CD4-positive, CD25-positive, alpha-beta regulatory T cell (primary cell): ENCODE data around the gene SERTAD3. TPM values are rescaled to one million over a fixed set of nuclear protein-coding genes. Genes with fewer than 3 reads are reported as not detected.
"Not testable (repeated sequence)": the region's sequence is repeated elsewhere in the genome, so short reads cannot be mapped to it uniquely, and the experiment has no call there.

ENCODE experiments used
- ATAC-seq, 2 donors: fragments of 150-1000 bp; cut with Tn5 transposase; one replicate each; pipeline ENCODE4 v1.10.0; 2021; ENCODE audit warnings: low read depth in 2 of 2, moderate number of reproducible peaks in 2 of 2, moderate library complexity in 1 of 2
- DNase-seq, 3 donors: peaks; one replicate each; pipeline versions ENCODE4 v3.0.0 to v3.0.0-alpha.2; 2012 to 2022; ENCODE audit warnings: mixed read lengths in 1 of 3
- H3K27ac ChIP-seq: one replicate; pipeline ENCODE4 v1.7.0; 2013; ENCODE audit warnings: mild to moderate bottlenecking, low read length; ENCODE audit not compliant: insufficient read depth, poor library complexity, severe bottlenecking
- H3K27me3 ChIP-seq: one replicate; pipeline ENCODE4 v1.7.0; 2013; ENCODE audit warnings: low read length; ENCODE audit not compliant: control insufficient read depth, insufficient read depth
- H3K36me3 ChIP-seq: one replicate; pipeline ENCODE4 v1.7.0; 2013; ENCODE audit warnings: mild to moderate bottlenecking, low read length, moderate library complexity; ENCODE audit not compliant: control insufficient read depth, insufficient read depth
- H3K4me1 ChIP-seq: 2 replicates; pipeline ENCODE4 v1.7.0; 2013; ENCODE audit warnings: mild to moderate bottlenecking, low read length; ENCODE audit not compliant: insufficient read depth, control insufficient read depth, poor library complexity, severe bottlenecking
- H3K4me3 ChIP-seq: one replicate; pipeline ENCODE4 v1.7.0; 2013; ENCODE audit warnings: low read depth, mild to moderate bottlenecking, low read length, moderate library complexity
- H3K9me3 ChIP-seq, 2 experiments: 1 replicate in 1 of 2; 2 replicates in 1 of 2; pipeline ENCODE4 v1.7.0; 2013; ENCODE audit warnings: low read length in 2 of 2, mild to moderate bottlenecking in 1 of 2, moderate library complexity in 1 of 2; ENCODE audit not compliant: control insufficient read depth in 2 of 2
- H3K27ac Mint-ChIP-seq, 3 donors: one replicate each; pipeline ENCODE4 v1.8.0; 2020 to 2022; ENCODE audit warnings: mild to moderate bottlenecking in 3 of 3, mixed read lengths in 3 of 3, moderate library complexity in 2 of 3
- H3K27me3 Mint-ChIP-seq: one replicate; pipeline ENCODE4 v1.8.0; 2022; ENCODE audit warnings: mild to moderate bottlenecking, mixed read lengths
- H3K36me3 Mint-ChIP-seq: one replicate; pipeline ENCODE4 v1.8.0; 2020; ENCODE audit warnings: mixed read lengths
- H3K4me1 Mint-ChIP-seq, 4 donors: one replicate each; pipeline ENCODE4 v1.8.0; 2020 to 2022; ENCODE audit warnings: mixed read lengths in 4 of 4, mild to moderate bottlenecking in 1 of 4
- H3K4me3 Mint-ChIP-seq, 4 donors: one replicate each; pipeline ENCODE4 v1.8.0; 2020 to 2022; ENCODE audit warnings: mild to moderate bottlenecking in 4 of 4, mixed read lengths in 4 of 4, moderate library complexity in 3 of 4
- H3K9me3 Mint-ChIP-seq, 7 donors: one replicate each; pipeline ENCODE4 v1.8.0; 2020 to 2022; ENCODE audit warnings: mixed read lengths in 7 of 7, mild to moderate bottlenecking in 3 of 7, moderate library complexity in 2 of 7
- polyA plus RNA-seq, 4 donors: library from polyadenylated mRNA; unstranded; fragments of 300-500 nt; fragmentation: Illumina TruSeq; gene quantifications; one replicate each; pipeline ENCODE4 v1.2.3, GENCODE V29; 2021
- total RNA-seq: library from RNA; stranded (reverse); gene quantifications from one replicate; pipeline ENCODE4 v1.2.3, GENCODE V29; 2022

Gene SERTAD3
- total RNA-seq (19.5 TPM), polyA plus RNA-seq (1 to 10 TPM; 3.1 to 7.6 (median 6.3) TPM)

DNA sequence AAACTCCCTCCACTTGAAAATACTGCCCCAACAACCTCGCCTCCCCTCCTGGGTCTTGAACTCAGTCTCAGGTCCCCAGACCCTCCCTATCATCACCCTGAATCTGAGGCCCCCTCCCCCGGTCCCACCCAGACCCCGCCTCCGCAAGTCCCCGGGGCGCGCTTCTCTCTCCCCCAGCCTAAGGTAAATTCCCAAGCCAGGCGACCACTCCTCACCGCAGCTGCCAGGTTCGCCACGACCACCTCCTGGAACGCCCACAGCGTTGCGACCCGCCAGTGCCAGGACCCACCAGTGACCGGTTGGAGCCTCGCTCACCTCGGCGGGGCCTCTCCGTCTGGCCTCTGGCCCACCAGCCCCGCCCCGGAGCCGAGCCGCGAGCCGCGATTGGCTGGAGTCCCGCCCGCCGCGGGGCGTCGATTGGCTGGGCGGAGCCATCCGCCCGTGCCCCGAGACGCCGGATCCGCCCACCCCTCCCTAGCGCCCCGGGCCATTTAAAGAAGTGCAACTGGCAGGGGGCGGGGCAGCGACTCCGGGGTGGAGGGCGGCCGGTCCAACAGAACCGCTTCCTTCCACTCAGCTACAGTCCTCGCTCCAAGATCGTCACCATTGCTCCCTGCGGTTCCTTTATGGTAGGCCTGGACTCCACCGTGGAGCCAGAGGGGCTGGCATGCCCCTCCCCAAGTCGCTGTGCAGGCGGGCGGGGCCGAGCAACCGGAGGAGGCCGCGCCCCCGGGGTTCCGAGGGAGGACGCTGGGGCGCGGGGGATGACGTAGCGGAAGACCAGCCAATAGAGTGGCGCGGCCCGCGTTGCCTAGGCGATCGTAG, at the start of gene SERTAD3:
SERTAD3 (minus strand) TSS at position 336 of the 825 bp plus-strand sequence. CDS start 2,255 bp downstream, outside the sequence.
- peak; percentile 68 to 73 for ATAC-seq
- peaks cover 6% of the 10 kb centered on the region for H3K36me3 Mint-ChIP-seq
- Histone ChIP-seq H3K27me3 (no peaks in the 10 kb centered on the region), H3K9me3 (no peaks in the 10 kb centered on the region), H3K27ac (peak within 1 kb of the TSS; percentile 77), H3K36me3 (peaks cover 14% of the 10 kb centered on the region), H3K4me1 (peaks cover 5% of the 10 kb centered on the region), H3K4me3 (peak within 1 kb of the TSS; percentile 99)
- peaks cover 9 to 24% (median 18%) of the 10 kb centered on the region in 4 donors for H3K4me1 Mint-ChIP-seq
- H3K4me3 Mint-ChIP-seq = peak within 1 kb of the TSS; percentile 97 to 100 (median 98)
- peak; percentile 93 to 97 (median 97) for DNase-seq
- peak within 1 kb of the TSS; percentile 93 to 97 (median 96) for H3K27ac Mint-ChIP-seq
- peaks cover 6% of the 10 kb centered on the region for H3K27me3 Mint-ChIP-seq
- no peaks in the 10 kb centered on the region for H3K9me3 Mint-ChIP-seq

DNA sequence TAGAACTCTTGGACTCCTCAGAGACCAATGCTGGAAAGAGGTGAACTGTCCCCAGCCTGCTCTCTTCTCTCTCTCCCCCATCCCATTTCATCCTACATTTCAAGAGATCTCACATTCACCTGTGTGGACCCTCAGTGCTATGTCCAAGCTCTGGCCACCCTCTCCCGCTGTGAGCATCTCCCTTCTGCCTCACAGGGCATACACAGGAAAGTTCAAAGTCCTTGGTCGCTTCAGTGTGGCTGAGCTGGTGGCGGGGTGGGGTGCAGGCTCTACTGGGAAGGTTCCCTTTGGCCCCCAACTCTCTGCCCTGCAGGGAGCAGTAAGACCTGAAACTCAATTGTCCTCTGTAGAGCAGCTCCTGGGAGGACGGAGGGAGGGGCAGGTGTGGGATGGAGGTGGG, 49.6 kb upstream of the SERTAD3 start:
- no peaks in the 10 kb centered on the region for H3K9me3 ChIP-seq
- H3K4me3 Mint-ChIP-seq = no peak overlapping the region
- H3K27ac ChIP-seq = no peak overlapping the region
- H3K27me3 Mint-ChIP-seq = peaks cover 17% of the 10 kb centered on the region
- ATAC-seq (no peak), DNase-seq (no peak)
- no peak overlapping the region for H3K27ac Mint-ChIP-seq
- H3K36me3 ChIP-seq = no peaks in the 10 kb centered on the region
- no peaks in the 10 kb centered on the region for H3K36me3 Mint-ChIP-seq
- H3K4me1 Mint-ChIP-seq = peaks cover 0 to 2% (median 0%) of the 10 kb centered on the region in 4 donors
- no peak overlapping the region for H3K4me3 ChIP-seq
- no peaks in the 10 kb centered on the region for H3K27me3 ChIP-seq
- peaks cover 0 to 2% (median 0%) of the 10 kb centered on the region in 7 donors for H3K9me3 Mint-ChIP-seq
- H3K4me1 ChIP-seq = no peaks in the 10 kb centered on the region

DNA sequence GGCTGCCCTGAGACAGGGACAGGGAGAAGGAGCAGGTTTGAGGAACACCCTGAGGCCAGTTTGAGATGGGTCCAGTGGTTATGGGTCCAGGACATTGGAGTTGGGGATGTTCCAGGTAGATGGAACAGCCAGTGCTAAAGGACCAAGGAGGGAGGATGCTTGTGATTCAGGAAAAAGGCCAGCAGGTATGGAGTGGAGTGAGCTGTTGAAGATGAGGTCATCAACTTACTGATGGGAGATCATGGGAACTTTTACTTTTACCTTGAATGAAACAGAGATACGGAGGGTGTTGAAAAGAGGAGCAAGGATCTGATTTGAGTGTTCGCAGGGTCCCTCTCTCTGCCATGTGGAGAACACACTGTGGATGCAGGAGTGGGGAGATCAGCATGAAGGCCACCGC, 48.1 kb upstream of the SERTAD3 start:
- H3K9me3 ChIP-seq = no peaks in the 10 kb centered on the region
- Mint-ChIP-seq H3K36me3 (no peaks in the 10 kb centered on the region), H3K9me3 (peaks cover 0 to 2% (median 0%) of the 10 kb centered on the region in 7 donors), H3K4me1 (peaks cover 0 to 12% (median 2%) of the 10 kb centered on the region in 4 donors), H3K4me3 (no peak overlapping the region), H3K27me3 (peaks cover 23% of the 10 kb centered on the region), H3K27ac (no peak overlapping the region)
- no peak for DNase-seq
- H3K36me3 ChIP-seq = no peaks in the 10 kb centered on the region
- no peaks in the 10 kb centered on the region for H3K27me3 ChIP-seq
- H3K4me3 ChIP-seq = no peak overlapping the region
- H3K4me1 ChIP-seq = peaks cover 5% of the 10 kb centered on the region
- ATAC-seq = no peak
- no peak overlapping the region for H3K27ac ChIP-seq

- H3K27ac Mint-ChIP-seq = no peak overlapping the region
- no peak for DNase-seq
Measured at GRCh38 chr19:40489882-40490230, 45.7 kb upstream of the SERTAD3 start.

GRCh38 chr19:40486017-40486416, 41.9 kb upstream of the SERTAD3 start:
- no peak overlapping the region for H3K4me3 Mint-ChIP-seq
- no peaks in the 10 kb centered on the region for H3K9me3 ChIP-seq
- peaks cover 5% of the 10 kb centered on the region for H3K4me1 ChIP-seq
- no peak overlapping the region for H3K4me3 ChIP-seq
- peaks cover 30% of the 10 kb centered on the region for H3K27me3 Mint-ChIP-seq
- no peaks in the 10 kb centered on the region for H3K36me3 ChIP-seq
- H3K27ac ChIP-seq = no peak overlapping the region
- ATAC-seq = no peak
- no peaks in the 10 kb centered on the region for H3K27me3 ChIP-seq
- peaks cover 0 to 14% (median 2%) of the 10 kb centered on the region in 4 donors for H3K4me1 Mint-ChIP-seq
- no peak for DNase-seq
- H3K36me3 Mint-ChIP-seq = no peaks in the 10 kb centered on the region
- H3K9me3 Mint-ChIP-seq = peaks cover 0 to 2% (median 0%) of the 10 kb centered on the region in 7 donors
- H3K27ac Mint-ChIP-seq = no peak overlapping the region

More at GRCh38 chr19:40489882-40490230, 45.7 kb upstream of the SERTAD3 start:
- no peak overlapping the region for H3K4me3 ChIP-seq
- no peak for ATAC-seq
- no peak overlapping the region for H3K27ac ChIP-seq
- H3K36me3 ChIP-seq = no peaks in the 10 kb centered on the region
- Mint-ChIP-seq H3K9me3 (peaks cover 0 to 2% (median 0%) of the 10 kb centered on the region in 7 donors), H3K36me3 (no peaks in the 10 kb centered on the region), H3K4me3 (no peak overlapping the region), H3K4me1 (peaks cover 0 to 14% (median 2%) of the 10 kb centered on the region in 4 donors), H3K27me3 (peaks cover 30% of the 10 kb centered on the region)
- H3K4me1 ChIP-seq = peaks cover 5% of the 10 kb centered on the region
- H3K27me3 ChIP-seq = no peaks in the 10 kb centered on the region
- H3K9me3 ChIP-seq = no peaks in the 10 kb centered on the region

DNA sequence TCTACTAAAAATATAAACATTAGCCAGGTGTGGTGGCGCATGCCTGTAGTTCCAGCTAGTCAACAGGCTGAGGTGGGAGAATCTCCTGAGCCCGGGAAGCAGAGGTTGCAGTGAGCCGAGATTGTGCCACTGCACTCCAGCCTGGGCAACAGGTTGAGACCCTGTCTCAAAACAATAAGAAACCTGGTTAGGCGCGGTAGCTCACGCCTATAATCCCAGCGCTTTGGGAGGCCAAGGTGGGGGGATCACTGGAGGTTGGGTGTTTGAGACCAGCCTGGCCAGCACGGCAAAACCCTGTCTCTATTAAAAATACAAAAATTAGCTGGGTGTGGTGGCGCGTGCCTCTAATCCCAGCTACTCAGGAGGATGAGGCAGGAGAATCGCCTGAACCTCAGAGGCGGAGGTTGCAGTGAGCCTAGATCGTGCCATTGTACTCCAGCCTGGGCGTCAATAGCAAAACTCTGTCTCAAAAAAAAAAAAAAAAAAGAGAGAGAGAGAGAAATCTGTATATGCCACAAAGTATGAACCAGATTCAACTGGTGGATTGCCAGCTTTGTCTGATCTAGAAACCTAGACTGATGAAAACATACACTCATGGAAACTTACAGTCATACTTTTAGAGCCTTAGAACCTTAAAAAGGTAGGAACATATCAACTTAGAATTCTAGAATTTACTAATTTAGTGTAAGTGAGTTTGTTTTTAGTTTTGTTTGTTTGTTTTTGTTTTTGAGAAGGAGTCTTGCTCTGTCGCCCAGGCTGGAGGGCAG, 31.9 kb upstream of the SERTAD3 start:
- H3K4me1 ChIP-seq, H3K27ac ChIP-seq, H3K4me3 Mint-ChIP-seq, H3K9me3 Mint-ChIP-seq, ATAC-seq, H3K4me3 ChIP-seq, H3K27me3 ChIP-seq, H3K4me1 Mint-ChIP-seq, DNase-seq, H3K36me3 ChIP-seq, H3K9me3 ChIP-seq, H3K27me3 Mint-ChIP-seq, H3K36me3 Mint-ChIP-seq, H3K27ac Mint-ChIP-seq: not testable (repeated sequence)

DNA sequence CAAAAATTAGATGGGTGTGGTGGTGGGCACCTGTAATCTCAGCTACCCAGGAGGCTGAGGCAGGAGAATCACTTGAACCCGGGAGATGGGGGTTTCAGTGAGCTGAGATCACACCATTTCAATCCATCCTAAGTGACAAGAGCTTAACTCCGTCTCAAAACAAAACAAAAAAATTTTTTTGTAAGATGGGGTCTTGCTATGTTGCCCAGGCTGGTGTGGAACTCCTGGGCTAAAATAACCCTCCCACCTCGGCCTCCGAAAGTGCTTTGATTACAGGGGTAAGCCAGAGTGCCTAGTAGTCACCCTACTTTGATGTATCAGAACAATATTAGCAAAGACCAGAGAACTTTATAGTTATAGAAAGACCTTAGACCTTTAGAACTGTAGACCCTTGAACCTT, 30.6 kb upstream of the SERTAD3 start:
- Mint-ChIP-seq H3K27ac (no peak overlapping the region), H3K36me3 (no peaks in the 10 kb centered on the region), H3K27me3 (no peaks in the 10 kb centered on the region), H3K4me3 (no peak overlapping the region), H3K4me1 (no peaks in the 10 kb centered on the region), H3K9me3 (no peaks in the 10 kb centered on the region)
- no peaks in the 10 kb centered on the region for H3K9me3 ChIP-seq
- no peak overlapping the region for H3K4me3 ChIP-seq
- DNase-seq (no peak), ATAC-seq (no peak)
- no peaks in the 10 kb centered on the region for H3K4me1 ChIP-seq
- no peaks in the 10 kb centered on the region for H3K27me3 ChIP-seq
- no peaks in the 10 kb centered on the region for H3K36me3 ChIP-seq
- H3K27ac ChIP-seq = no peak overlapping the region
